Trophoblast cell (in vitro differentiated cells and primary cell): Measurements from ENCODE around the gene PKD1.
A peak's percentile ranks its signal among the peaks of the same experiment; 100 is the strongest.

ENCODE experiments used
- DNase-seq, 2 donors: peaks; one replicate each; pipeline ENCODE4 v3.0.0-alpha.2; 2016
- H2AFZ ChIP-seq: 2 replicates; pipeline ENCODE4 v1.6.1; 2013; ENCODE audit warnings: low read length, moderate library complexity, mild to moderate bottlenecking; ENCODE audit not compliant: insufficient read depth, poor library complexity
- H2AK5ac ChIP-seq: 2 replicates; pipeline ENCODE4 v1.6.1; 2013; ENCODE audit warnings: mild to moderate bottlenecking, low read length
- H2BK120ac ChIP-seq: 2 replicates; pipeline ENCODE4 v1.6.1; 2013; ENCODE audit warnings: low read length, mild to moderate bottlenecking, moderate library complexity; ENCODE audit not compliant: insufficient read depth, poor library complexity
- H2BK12ac ChIP-seq: 2 replicates; pipeline ENCODE4 v1.6.1; 2013; ENCODE audit warnings: mild to moderate bottlenecking, low read length, moderate library complexity
- H2BK5ac ChIP-seq: 2 replicates; pipeline ENCODE4 v1.6.1; 2013; ENCODE audit warnings: low read length, low read depth, moderate library complexity, mild to moderate bottlenecking; ENCODE audit not compliant: poor library complexity
- H3K14ac ChIP-seq: 2 replicates; pipeline ENCODE4 v1.6.1; 2013; ENCODE audit warnings: mild to moderate bottlenecking, low read length
- H3K18ac ChIP-seq: 2 replicates; pipeline ENCODE4 v1.6.1; 2013; ENCODE audit warnings: mild to moderate bottlenecking, low read length
- H3K23ac ChIP-seq: 2 replicates; pipeline ENCODE4 v1.6.1; 2013; ENCODE audit warnings: low read length
- H3K27ac ChIP-seq: 2 replicates; pipeline ENCODE4 v1.5.1; 2013; ENCODE audit warnings: low read depth, mild to moderate bottlenecking, inconsistent platforms, low read length, moderate library complexity
- H3K27me3 ChIP-seq: 2 replicates; pipeline ENCODE4 v1.6.1; 2013; ENCODE audit warnings: inconsistent platforms, mild to moderate bottlenecking, low read length, moderate library complexity; ENCODE audit not compliant: insufficient read depth
- H3K36me3 ChIP-seq, 2 experiments: 1 replicate in 1 of 2; 2 replicates in 1 of 2; pipeline ENCODE4 v1.6.1; 2013; ENCODE audit warnings: low read length in 2 of 2, mild to moderate bottlenecking in 2 of 2, moderate library complexity in 1 of 2; ENCODE audit not compliant: insufficient read depth in 2 of 2, control insufficient read depth in 1 of 2
- H3K4ac ChIP-seq: 2 replicates; pipeline ENCODE4 v1.6.1; 2013; ENCODE audit warnings: low read depth, mild to moderate bottlenecking, low read length, moderate library complexity
- H3K4me1 ChIP-seq, 2 experiments: 1 replicate in 1 of 2; 2 replicates in 1 of 2; pipeline ENCODE4 v1.6.1; 2013; ENCODE audit warnings: low read length in 2 of 2, mild to moderate bottlenecking in 2 of 2, moderate library complexity in 1 of 2; ENCODE audit not compliant: insufficient read depth in 2 of 2, control insufficient read depth in 1 of 2
- H3K4me2 ChIP-seq: 2 replicates; pipeline ENCODE4 v1.6.1; 2013; ENCODE audit warnings: inconsistent platforms, mild to moderate bottlenecking, low read length, moderate library complexity
- H3K4me3 ChIP-seq: 2 replicates; pipeline ENCODE4 v1.5.1; 2013; ENCODE audit warnings: mild to moderate bottlenecking, low read depth, low read length, inconsistent platforms
- H3K79me1 ChIP-seq: one replicate; pipeline ENCODE4 v1.6.1; 2013; ENCODE audit warnings: low read length
- H3K79me2 ChIP-seq: 2 replicates; pipeline ENCODE4 v1.6.1; 2013; ENCODE audit warnings: low read length, mild to moderate bottlenecking; ENCODE audit not compliant: control insufficient read depth, insufficient read depth, poor library complexity
- H3K9ac ChIP-seq: 2 replicates; pipeline ENCODE4 v1.6.1; 2013; ENCODE audit warnings: mild to moderate bottlenecking, low read length
- H3K9me3 ChIP-seq: 2 replicates; pipeline ENCODE4 v1.6.1; 2013; ENCODE audit warnings: low read depth, mild to moderate bottlenecking, control low read depth, inconsistent platforms, low read length; ENCODE audit not compliant: insufficient read depth
- H4K12ac ChIP-seq: 2 replicates; pipeline ENCODE4 v1.6.1; 2013; ENCODE audit warnings: low read depth, mild to moderate bottlenecking, low read length, moderate library complexity
- H4K8ac ChIP-seq: 2 replicates; pipeline ENCODE4 v1.6.1; 2013; ENCODE audit warnings: low read depth, mild to moderate bottlenecking, low read length, moderate library complexity
- H4K91ac ChIP-seq: one replicate; pipeline ENCODE4 v1.6.1; 2013; ENCODE audit warnings: low read depth, mild to moderate bottlenecking, low read length, moderate library complexity
- WGBS: extraction: QIAGEN DNeasy Blood & Tissue Kit; methylation state at CpG from one replicate; pipeline ENCODE4 v1.1.7; 2013; ENCODE audit warnings: missing lambda C conversion rate; ENCODE audit not compliant: insufficient read length, insufficient coverage; ENCODE audit errors: extremely low coverage; 5-methylcytosine and 5-hydroxymethylcytosine counted together

PKD1 gene

GRCh38 chr16:2086812-2087747 lies 48.6 kb downstream of the PKD1 start:
- DNase-seq: no peak
- no peak overlapping the region for H2BK120ac ChIP-seq
- H3K4me2 ChIP-seq: no peak overlapping the region
- H3K27ac ChIP-seq: no peak overlapping the region
- no peak overlapping the region for H3K18ac ChIP-seq
- peaks cover 3% of the 10 kb centered on the region for H3K79me1 ChIP-seq
- H2BK12ac ChIP-seq: no peak overlapping the region
- no peak overlapping the region for H3K14ac ChIP-seq
- peaks cover 7 to 11% of the 10 kb centered on the region in 2 experiments for H3K4me1 ChIP-seq
- H3K23ac ChIP-seq: no peak overlapping the region
- no peak overlapping the region for H2BK5ac ChIP-seq
- no peaks in the 10 kb centered on the region for H3K27me3 ChIP-seq
- no peak overlapping the region for H4K12ac ChIP-seq
- H3K4me3 ChIP-seq: no peak overlapping the region
- no peak overlapping the region for H3K9ac ChIP-seq
- no peak overlapping the region for H2AK5ac ChIP-seq
- H3K79me2 ChIP-seq: no peaks in the 10 kb centered on the region
- no peak overlapping the region for H3K4ac ChIP-seq
- H4K8ac ChIP-seq: no peak overlapping the region
- H4K91ac ChIP-seq: no peak overlapping the region
- H3K9me3 ChIP-seq: peaks cover 3% of the 10 kb centered on the region
- H3K36me3 ChIP-seq: peaks cover 76 to 81% of the 10 kb centered on the region in 2 experiments
- no peak overlapping the region for H2AFZ ChIP-seq
- WGBS: no CpG with 5 or more reads among the region's 30 CpGs

- Histone ChIP-seq H3K23ac (no peak overlapping the region), H2AFZ (no peak overlapping the region), H2AK5ac (no peak overlapping the region), H2BK12ac (no peak overlapping the region), H4K91ac (no peak overlapping the region), H2BK120ac (no peak overlapping the region), H4K12ac (no peak overlapping the region), H3K27me3 (no peaks in the 10 kb centered on the region), H3K4me3 (peak overlapping the region; percentile 39), H3K36me3 (peaks cover 85 to 88% of the 10 kb centered on the region in 2 experiments), H3K79me2 (no peaks in the 10 kb centered on the region), H4K8ac (no peak overlapping the region), H3K9ac (no peak overlapping the region), H3K14ac (no peak overlapping the region), H3K18ac (no peak overlapping the region), H3K4ac (no peak overlapping the region), H3K79me1 (no peaks in the 10 kb centered on the region), H3K9me3 (peaks cover 3% of the 10 kb centered on the region), H2BK5ac (no peak overlapping the region), H3K27ac (no peak overlapping the region), H3K4me2 (no peak overlapping the region), H3K4me1 (peaks cover 0 to 4% of the 10 kb centered on the region in 2 experiments)
- WGBS: no CpG with 5 or more reads among the region's 27 CpGs
- no peak for DNase-seq
These were observed 49.5 kb downstream of the PKD1 start for GRCh38 chr16:2086106-2086742.

- Histone ChIP-seq H3K9me3 (peaks cover 3% of the 10 kb centered on the region), H3K23ac (no peak overlapping the region), H3K36me3 (peaks cover 90 to 93% of the 10 kb centered on the region in 2 experiments), H4K91ac (no peak overlapping the region), H3K18ac (no peak overlapping the region), H3K27me3 (no peaks in the 10 kb centered on the region), H3K79me1 (no peaks in the 10 kb centered on the region), H2AFZ (no peak overlapping the region), H3K14ac (no peak overlapping the region), H2BK5ac (no peak overlapping the region), H3K4ac (no peak overlapping the region), H2BK12ac (no peak overlapping the region), H4K12ac (no peak overlapping the region), H3K79me2 (no peaks in the 10 kb centered on the region), H2BK120ac (no peak overlapping the region), H4K8ac (no peak overlapping the region), H3K27ac (no peak overlapping the region), H3K4me1 (peaks cover 0 to 4% of the 10 kb centered on the region in 2 experiments), H2AK5ac (no peak overlapping the region), H3K4me2 (no peak overlapping the region), H3K4me3 (no peak overlapping the region), H3K9ac (no peak overlapping the region)
- WGBS: no CpG with 5 or more reads among the region's 14 CpGs
- no peak for DNase-seq
These were observed 50.0 kb downstream of the PKD1 start for GRCh38 chr16:2085669-2086068.

- Histone ChIP-seq H3K23ac (no peak overlapping the region), H3K79me1 (no peaks in the 10 kb centered on the region)
These were observed 50.6 kb downstream of the PKD1 start for GRCh38 chr16:2084895-2085625.

More at GRCh38 chr16:2084895-2085625, 50.6 kb downstream of the PKD1 start:
- no peak overlapping the region for H2AK5ac ChIP-seq
- H3K27ac ChIP-seq: no peak overlapping the region
- H2BK5ac ChIP-seq: no peak overlapping the region
- DNase-seq: no peak
- H3K4me2 ChIP-seq: no peak overlapping the region
- H3K14ac ChIP-seq: no peak overlapping the region
- WGBS: no CpG with 5 or more reads among the region's 29 CpGs
- peaks cover 3% of the 10 kb centered on the region for H3K9me3 ChIP-seq
- H2BK120ac ChIP-seq: no peak overlapping the region
- H2BK12ac ChIP-seq: no peak overlapping the region
- H4K8ac ChIP-seq: no peak overlapping the region
- no peak overlapping the region for H3K9ac ChIP-seq
- no peaks in the 10 kb centered on the region for H3K27me3 ChIP-seq
- no peak overlapping the region for H4K12ac ChIP-seq
- no peak overlapping the region for H3K4me3 ChIP-seq
- H4K91ac ChIP-seq: no peak overlapping the region
- H2AFZ ChIP-seq: no peak overlapping the region
- H3K4ac ChIP-seq: no peak overlapping the region
- H3K4me1 ChIP-seq: no peaks in the 10 kb centered on the region
- H3K79me2 ChIP-seq: no peaks in the 10 kb centered on the region
- peaks cover 90 to 92% of the 10 kb centered on the region in 2 experiments for H3K36me3 ChIP-seq
- H3K18ac ChIP-seq: no peak overlapping the region
